ENCODE data around the gene CAPZB. TPM values are rescaled to one million over a fixed set of nuclear protein-coding genes. Genes with fewer than 3 reads are reported as not detected.

Gene CAPZB
- polyA plus RNA-seq, 1 donor from 2014 or later: 159 TPM

- Histone ChIP-seq H3K4me3 (ENCODE audit: low read length) (no peak overlapping the region), H3K36me3 (ENCODE audit: insufficient read depth, low read length) (no peaks in the 10 kb centered on the region), H3K9me3 (ENCODE audit: low read length) (no peaks in the 10 kb centered on the region), H3K9me2 (ENCODE audit: insufficient read depth, low read length) (no peaks in the 10 kb centered on the region), H3K4me2 (ENCODE audit: low read length) (no peak overlapping the region), H3K79me2 (replicated peaks; ENCODE audit: insufficient read depth, low read length) (peaks cover 12% of the 10 kb centered on the region), H4K20me1 (ENCODE audit: insufficient read depth) (no peaks in the 10 kb centered on the region), H2AFZ (ENCODE audit: low read depth, low read length) (no peak overlapping the region), H3F3A (ENCODE audit: insufficient read depth, low read length, poor library complexity, severe bottlenecking) (no peaks in the 10 kb centered on the region), H3K9ac (ENCODE audit: low read length) (no peak overlapping the region), H3K27me3 (ENCODE audit: insufficient read depth, low read depth, low read length) (no peaks in the 10 kb centered on the region), H3K27ac (ENCODE audit: low read length) (no peak overlapping the region)
- TF ChIP-seq MXI1 (conservative IDR thresholded peaks at IDR 0.05; ENCODE audit: poor library complexity, severe bottlenecking) (no peak), CTCF (IDR thresholded peaks at IDR 0.05; ENCODE audit: poor library complexity, severe bottlenecking) (no peak), POLR2AphosphoS5 (IDR thresholded peaks at IDR 0.05) (no peak), TAF1 (IDR thresholded peaks at IDR 0.05; ENCODE audit: low read depth) (no peak), EZH2 (IDR thresholded peaks at IDR 0.05; ENCODE audit: borderline replicate concordance, insufficient read depth, low read length, poor library complexity, severe bottlenecking) (no peak), SMC3 (conservative IDR thresholded peaks at IDR 0.05; ENCODE audit: poor library complexity) (no peak), EP300 (conservative IDR thresholded peaks at IDR 0.05; ENCODE audit: poor library complexity, severe bottlenecking) (no peak), RAD21 (conservative IDR thresholded peaks at IDR 0.05) (no peak)
- TF ChIP-seq, protein P1, sequence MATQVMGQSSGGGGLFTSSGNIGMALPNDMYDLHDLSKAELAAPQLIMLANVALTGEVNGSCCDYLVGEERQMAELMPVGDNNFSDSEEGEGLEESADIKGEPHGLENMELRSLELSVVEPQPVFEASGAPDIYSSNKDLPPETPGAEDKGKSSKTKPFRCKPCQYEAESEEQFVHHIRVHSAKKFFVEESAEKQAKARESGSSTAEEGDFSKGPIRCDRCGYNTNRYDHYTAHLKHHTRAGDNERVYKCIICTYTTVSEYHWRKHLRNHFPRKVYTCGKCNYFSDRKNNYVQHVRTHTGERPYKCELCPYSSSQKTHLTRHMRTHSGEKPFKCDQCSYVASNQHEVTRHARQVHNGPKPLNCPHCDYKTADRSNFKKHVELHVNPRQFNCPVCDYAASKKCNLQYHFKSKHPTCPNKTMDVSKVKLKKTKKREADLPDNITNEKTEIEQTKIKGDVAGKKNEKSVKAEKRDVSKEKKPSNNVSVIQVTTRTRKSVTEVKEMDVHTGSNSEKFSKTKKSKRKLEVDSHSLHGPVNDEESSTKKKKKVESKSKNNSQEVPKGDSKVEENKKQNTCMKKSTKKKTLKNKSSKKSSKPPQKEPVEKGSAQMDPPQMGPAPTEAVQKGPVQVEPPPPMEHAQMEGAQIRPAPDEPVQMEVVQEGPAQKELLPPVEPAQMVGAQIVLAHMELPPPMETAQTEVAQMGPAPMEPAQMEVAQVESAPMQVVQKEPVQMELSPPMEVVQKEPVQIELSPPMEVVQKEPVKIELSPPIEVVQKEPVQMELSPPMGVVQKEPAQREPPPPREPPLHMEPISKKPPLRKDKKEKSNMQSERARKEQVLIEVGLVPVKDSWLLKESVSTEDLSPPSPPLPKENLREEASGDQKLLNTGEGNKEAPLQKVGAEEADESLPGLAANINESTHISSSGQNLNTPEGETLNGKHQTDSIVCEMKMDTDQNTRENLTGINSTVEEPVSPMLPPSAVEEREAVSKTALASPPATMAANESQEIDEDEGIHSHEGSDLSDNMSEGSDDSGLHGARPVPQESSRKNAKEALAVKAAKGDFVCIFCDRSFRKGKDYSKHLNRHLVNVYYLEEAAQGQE (IDR thresholded peaks at IDR 0.05; ENCODE audit: borderline replicate concordance): no peak
These were observed 44.1 kb downstream of the CAPZB start for GRCh38 chr1:19441048-19441780.

- H3K4me3 ChIP-seq (ENCODE audit: low read length): no peak overlapping the region
- no peaks in the 10 kb centered on the region for H4K20me1 ChIP-seq (ENCODE audit: insufficient read depth)
- no peak overlapping the region for H3K9ac ChIP-seq (ENCODE audit: low read length)
These were observed 45.7 kb downstream of the CAPZB start for GRCh38 chr1:19439464-19440171.

More at GRCh38 chr1:19439464-19440171, 45.7 kb downstream of the CAPZB start:
- H3K27ac ChIP-seq (ENCODE audit: low read length): no peak overlapping the region
- no peaks in the 10 kb centered on the region for H3K9me2 ChIP-seq (ENCODE audit: insufficient read depth, low read length)
- no peaks in the 10 kb centered on the region for H3K27me3 ChIP-seq (ENCODE audit: insufficient read depth, low read depth, low read length)
- H2AFZ ChIP-seq (ENCODE audit: low read depth, low read length): no peak overlapping the region
- TF ChIP-seq CTCF (IDR thresholded peaks at IDR 0.05; ENCODE audit: poor library complexity, severe bottlenecking) (no peak), EZH2 (IDR thresholded peaks at IDR 0.05; ENCODE audit: borderline replicate concordance, insufficient read depth, low read length, poor library complexity, severe bottlenecking) (no peak), MXI1 (conservative IDR thresholded peaks at IDR 0.05; ENCODE audit: poor library complexity, severe bottlenecking) (no peak), POLR2AphosphoS5 (IDR thresholded peaks at IDR 0.05) (no peak), SMC3 (conservative IDR thresholded peaks at IDR 0.05; ENCODE audit: poor library complexity) (no peak), EP300 (conservative IDR thresholded peaks at IDR 0.05; ENCODE audit: poor library complexity, severe bottlenecking) (no peak)
- peaks cover 18% of the 10 kb centered on the region for H3K79me2 ChIP-seq (replicated peaks; ENCODE audit: insufficient read depth, low read length)
- H3K9me3 ChIP-seq (ENCODE audit: low read length): no peaks in the 10 kb centered on the region
- H3F3A ChIP-seq (ENCODE audit: insufficient read depth, low read length, poor library complexity, severe bottlenecking): no peaks in the 10 kb centered on the region
- H3K4me2 ChIP-seq (ENCODE audit: low read length): no peak overlapping the region
- H3K36me3 ChIP-seq (ENCODE audit: insufficient read depth, low read length): no peaks in the 10 kb centered on the region
